NCI-H82 treated with DMSO at 0.1 percent for 48 hours (cell line): ENCODE data around the gene PLSCR5.

Source experiments
- DNase-seq: peaks from one replicate; lab custom pipeline; 2025; ENCODE audit not compliant: unreplicated experiment; lab: John Stamatoyannopoulos, UW

PLSCR5 gene

GRCh38 chr3:146544929-146545528 lies 60.1 kb downstream of the PLSCR5 start:
- no peak for DNase-seq

GRCh38 chr3:146544002-146544928 lies 60.9 kb downstream of the PLSCR5 start, which contains the start of gene PLSCR1:
Gene PLSCR1 (minus strand): TSS chr3:146544607. CDS start chr3:146536552, 8,055 bp downstream.
- peak; percentile 68 for DNase-seq

DNA sequence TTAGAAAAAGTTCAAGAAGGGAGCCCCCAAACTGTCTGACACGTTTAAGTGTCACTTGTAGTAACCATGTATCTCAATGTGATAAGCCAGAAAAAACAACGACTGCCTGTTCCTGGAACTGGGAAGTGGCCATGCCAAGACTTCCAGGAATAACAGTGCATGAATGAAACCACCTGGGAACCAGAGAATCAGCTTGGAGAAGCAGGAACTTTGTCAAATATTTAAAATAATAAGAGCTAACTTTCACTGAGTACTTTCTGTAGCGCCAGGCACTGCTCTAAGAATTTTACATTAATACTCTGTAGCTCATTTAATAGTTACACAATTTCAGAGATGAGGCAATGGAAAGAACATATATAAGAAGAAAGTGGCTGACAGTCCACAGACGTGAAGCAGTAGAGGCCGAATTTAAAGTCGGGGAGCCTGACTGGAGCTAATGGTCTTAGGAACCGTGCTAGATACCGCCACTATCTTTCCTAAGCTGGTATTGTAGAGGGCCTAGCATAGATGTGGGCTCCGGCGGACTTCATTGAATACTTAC lies 61.6 kb downstream of the PLSCR5 start:
- no peak for DNase-seq

GRCh38 chr3:146542978-146543377 lies 62.2 kb downstream of the PLSCR5 start:
- no peak for DNase-seq

GRCh38 chr3:146542179-146542578 lies 63.0 kb downstream of the PLSCR5 start:
- DNase-seq: no peak

- DNase-seq: no peak
These were observed 64.2 kb downstream of the PLSCR5 start for GRCh38 chr3:146540978-146541377.

DNA sequence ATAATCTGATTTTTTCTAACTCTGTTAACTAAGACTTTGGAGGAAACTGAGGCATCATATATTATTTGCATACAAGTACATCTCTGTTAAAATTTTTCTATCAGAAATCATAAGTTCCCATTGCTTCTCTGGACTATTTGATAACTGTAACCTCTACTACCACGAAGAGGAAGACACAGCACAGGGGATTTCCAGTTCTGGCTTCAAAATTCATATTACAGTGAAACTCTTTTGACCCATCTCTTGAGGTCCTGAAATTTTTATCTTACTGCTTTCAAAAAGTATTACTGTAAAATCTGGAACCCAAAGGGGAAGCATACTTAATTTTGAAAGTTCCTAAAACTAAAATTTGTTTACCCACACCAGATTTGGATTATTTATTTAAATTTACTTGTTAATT lies 64.9 kb downstream of the PLSCR5 start:
- DNase-seq: no peak

GRCh38 chr3:146539315-146539714 lies 65.8 kb downstream of the PLSCR5 start:
- no peak for DNase-seq

GRCh38 chr3:146537603-146538002 lies 67.5 kb downstream of the PLSCR5 start:
- no peak for DNase-seq

DNA sequence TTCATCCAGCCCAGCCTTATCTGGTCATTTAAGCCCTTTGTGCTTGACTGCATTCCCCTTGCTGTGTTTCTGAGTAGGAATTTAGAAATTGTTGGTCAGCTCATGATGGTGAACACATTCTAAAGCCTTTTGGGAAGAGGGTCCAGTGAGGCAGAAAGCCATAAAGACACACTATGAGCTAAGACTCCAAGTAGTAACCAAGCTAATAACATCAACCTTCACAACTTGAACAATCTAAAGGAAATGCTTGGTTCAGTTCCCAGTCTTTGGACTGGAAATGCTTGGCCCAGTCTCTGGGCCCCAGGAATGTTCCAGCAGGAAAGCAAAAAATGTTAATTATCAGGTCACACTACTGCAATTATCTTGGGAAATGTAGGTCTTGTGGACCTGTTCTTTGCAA lies 68.5 kb downstream of the PLSCR5 start:
- no peak for DNase-seq
